Thoracic aorta (tissue), 2 donors: Measurements from ENCODE around the gene KIR3DL2. TPM values are rescaled to one million over a fixed set of nuclear protein-coding genes. Genes with fewer than 3 reads are reported as not detected.

Source experiments
- ATAC-seq: fragments of 150-250 bp; one replicate; pipeline ENCODE4 v1.8.0; 2017; ENCODE audit warnings: low read depth; ENCODE audit not compliant: insufficient number of reproducible peaks, low FRiP score
- DNase-seq: peaks from one replicate; pipeline ENCODE4 v3.0.0-alpha.2; 2020; ENCODE audit warnings: low spot score
- H3K27ac ChIP-seq, 2 donors: fragments of 200-600 bp; sonication (generic); 1 replicate in 1 of 2; 2 replicates in 1 of 2; pipeline ENCODE4 v1.5.1; 2016; ENCODE audit warnings: mild to moderate bottlenecking in 2 of 2, moderate library complexity in 2 of 2
- H3K27me3 ChIP-seq: fragments of 200-600 bp; sonication (generic); replicated peaks from 2 replicates; pipeline ENCODE4 v1.6.0; 2016; ENCODE audit warnings: mild to moderate bottlenecking; ENCODE audit not compliant: insufficient read depth
- H3K36me3 ChIP-seq: fragments of 200-600 bp; sonication (generic); one replicate; pipeline ENCODE4 v1.5.1; 2016
- H3K4me1 ChIP-seq, 2 donors: fragments of 200-600 bp; sonication (generic); 1 replicate in 1 of 2; 2 replicates in 1 of 2; pipeline versions ENCODE4 v1.5.1 to v1.6.0; 2016; ENCODE audit warnings: low read depth in 2 of 2, mild to moderate bottlenecking in 1 of 2; ENCODE audit not compliant: control insufficient read depth in 1 of 2
- H3K4me3 ChIP-seq: fragments of 200-600 bp; sonication (generic); 2 replicates; pipeline ENCODE4 v1.5.1; 2016; ENCODE audit warnings: mild to moderate bottlenecking
- H3K9me3 ChIP-seq: fragments of 200-600 bp; sonication (generic); 2 replicates; pipeline ENCODE4 v1.5.1; 2016
- total RNA-seq, 2 donors: library from RNA; depleted of rRNA; stranded (reverse); fragments of >200 nt; gene quantifications; one replicate each; pipeline versions ENCODE4 v1.1.0 to v1.2.3, GENCODE V29; 2016
- TF ChIP-seq, protein P1 (sequence below): fragments of 200-600 bp; sonication (generic); IDR thresholded peaks from one replicate; pipeline ENCODE4 v1.5.1; 2019; ENCODE audit warnings: antibody characterized with exemption

Gene KIR3DL2
- total RNA-seq, 2 donors from 2014 or later, result not detected

DNA sequence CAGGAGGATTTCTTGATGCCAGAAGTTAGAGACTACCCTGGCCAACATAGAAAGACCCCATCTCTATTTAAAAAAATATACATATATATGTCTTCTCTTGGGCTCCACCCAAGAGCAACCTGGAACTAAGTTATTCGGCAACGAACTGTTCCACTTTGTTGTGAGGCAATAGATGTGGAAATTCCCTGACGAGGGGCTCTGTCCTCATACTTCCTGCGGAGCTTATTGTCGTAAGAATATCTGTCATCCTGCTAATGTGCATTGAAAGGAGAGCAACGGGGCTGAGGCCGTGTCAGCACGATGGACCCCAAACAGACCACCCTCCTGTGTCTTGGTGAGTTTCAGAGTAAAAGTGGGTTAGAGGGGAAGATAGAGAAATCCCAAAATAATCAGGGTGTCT, 23.7 kb downstream of the KIR3DL2 start, which contains the start of gene FCAR:
FCAR (plus strand) TSS at position 246 of the 400 bp plus-strand sequence; CDS start at position 301, 55 bp downstream.
- H3K36me3 ChIP-seq, result no peaks in the 10 kb centered on the region
- ATAC-seq, result no peak
- DNase-seq, result no peak
- H3K9me3 ChIP-seq, result no peaks in the 10 kb centered on the region
- H3K4me3 ChIP-seq, result no peak within 1 kb of the TSS
- H3K27ac ChIP-seq, result no peak within 1 kb of the TSS
- TF ChIP-seq, protein P1, sequence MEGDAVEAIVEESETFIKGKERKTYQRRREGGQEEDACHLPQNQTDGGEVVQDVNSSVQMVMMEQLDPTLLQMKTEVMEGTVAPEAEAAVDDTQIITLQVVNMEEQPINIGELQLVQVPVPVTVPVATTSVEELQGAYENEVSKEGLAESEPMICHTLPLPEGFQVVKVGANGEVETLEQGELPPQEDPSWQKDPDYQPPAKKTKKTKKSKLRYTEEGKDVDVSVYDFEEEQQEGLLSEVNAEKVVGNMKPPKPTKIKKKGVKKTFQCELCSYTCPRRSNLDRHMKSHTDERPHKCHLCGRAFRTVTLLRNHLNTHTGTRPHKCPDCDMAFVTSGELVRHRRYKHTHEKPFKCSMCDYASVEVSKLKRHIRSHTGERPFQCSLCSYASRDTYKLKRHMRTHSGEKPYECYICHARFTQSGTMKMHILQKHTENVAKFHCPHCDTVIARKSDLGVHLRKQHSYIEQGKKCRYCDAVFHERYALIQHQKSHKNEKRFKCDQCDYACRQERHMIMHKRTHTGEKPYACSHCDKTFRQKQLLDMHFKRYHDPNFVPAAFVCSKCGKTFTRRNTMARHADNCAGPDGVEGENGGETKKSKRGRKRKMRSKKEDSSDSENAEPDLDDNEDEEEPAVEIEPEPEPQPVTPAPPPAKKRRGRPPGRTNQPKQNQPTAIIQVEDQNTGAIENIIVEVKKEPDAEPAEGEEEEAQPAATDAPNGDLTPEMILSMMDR, result no peak
- H3K27me3 ChIP-seq, result no peaks in the 10 kb centered on the region
- no peaks in the 10 kb centered on the region for H3K4me1 ChIP-seq

DNA sequence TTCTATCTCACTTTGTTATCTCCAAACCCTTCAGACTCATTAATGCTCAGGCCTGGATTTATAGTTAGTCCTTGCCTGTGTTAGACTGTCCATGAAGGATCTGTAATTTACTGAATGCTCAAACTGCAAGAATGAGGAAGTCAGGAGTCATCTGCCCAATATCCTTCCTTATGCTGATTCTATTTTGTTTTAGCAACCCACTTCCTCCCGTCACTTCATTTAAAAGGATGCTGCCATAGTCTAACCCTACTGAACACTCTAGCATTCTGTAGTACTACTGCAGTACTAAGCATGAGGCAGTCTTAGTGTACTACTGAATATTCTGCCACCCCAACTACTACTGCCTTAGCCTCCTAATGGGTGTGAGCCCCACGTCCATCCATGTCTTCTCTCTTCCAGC, 25.3 kb downstream of the KIR3DL2 start:
- Histone ChIP-seq H3K9me3 (no peaks in the 10 kb centered on the region), H3K4me3 (no peak overlapping the region), H3K27ac (no peak overlapping the region), H3K4me1 (no peaks in the 10 kb centered on the region), H3K27me3 (no peaks in the 10 kb centered on the region), H3K36me3 (no peaks in the 10 kb centered on the region)
- no peak for DNase-seq
- TF ChIP-seq, protein P1, result no peak
- ATAC-seq, result no peak

DNA sequence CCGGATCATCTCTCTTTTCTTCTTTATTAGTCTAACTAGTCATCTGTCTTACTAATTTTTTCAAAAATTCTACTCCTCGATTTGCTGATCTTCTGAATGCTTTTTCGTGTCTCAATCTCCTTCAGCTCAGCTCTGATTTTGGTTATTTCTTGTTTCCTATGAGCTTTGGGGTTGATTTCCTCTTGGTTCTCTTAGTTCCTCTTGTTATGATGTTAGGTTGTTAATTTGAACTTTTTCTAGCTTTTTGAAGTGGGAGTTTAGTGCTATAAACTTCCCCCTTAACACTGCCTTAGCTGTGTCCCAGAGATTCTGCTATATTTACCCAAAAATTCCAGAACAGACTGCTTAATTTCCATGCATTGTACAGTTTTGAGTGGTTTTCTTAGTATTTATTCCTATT, 27.2 kb downstream of the KIR3DL2 start:
- Histone ChIP-seq H3K4me1 (no peaks in the 10 kb centered on the region), H3K4me3 (no peak overlapping the region), H3K9me3 (no peaks in the 10 kb centered on the region), H3K27me3 (no peaks in the 10 kb centered on the region), H3K36me3 (no peaks in the 10 kb centered on the region), H3K27ac (no peak overlapping the region)
- ATAC-seq, result no peak
- DNase-seq, result no peak
- TF ChIP-seq, protein P1, result no peak

DNA sequence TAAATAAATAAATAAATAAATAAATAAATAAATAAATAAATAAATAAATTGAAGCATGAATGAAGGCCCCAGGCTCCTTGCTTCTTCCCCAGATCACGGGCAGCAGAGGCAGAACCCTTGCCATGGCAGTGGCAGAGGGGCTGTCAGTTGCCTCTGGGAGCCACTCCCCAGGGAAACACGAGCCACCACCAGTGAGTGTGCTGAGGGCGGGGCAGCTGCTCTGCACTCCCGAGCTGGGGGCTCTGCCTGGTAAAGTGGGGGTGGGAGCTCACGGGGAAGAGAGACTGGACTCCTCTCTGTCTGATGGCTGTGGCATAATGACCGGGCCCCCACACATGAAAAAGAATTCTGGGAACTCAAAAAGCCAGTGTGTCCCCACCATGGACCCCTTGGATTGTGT, 31.6 kb downstream of the KIR3DL2 start:
- Histone ChIP-seq H3K9me3 (no peaks in the 10 kb centered on the region), H3K36me3 (no peaks in the 10 kb centered on the region), H3K4me1 (no peaks in the 10 kb centered on the region), H3K27me3 (no peaks in the 10 kb centered on the region), H3K27ac (no peak overlapping the region), H3K4me3 (no peak overlapping the region)
- TF ChIP-seq, protein P1, result no peak
- ATAC-seq (no peak), DNase-seq (no peak)

DNA sequence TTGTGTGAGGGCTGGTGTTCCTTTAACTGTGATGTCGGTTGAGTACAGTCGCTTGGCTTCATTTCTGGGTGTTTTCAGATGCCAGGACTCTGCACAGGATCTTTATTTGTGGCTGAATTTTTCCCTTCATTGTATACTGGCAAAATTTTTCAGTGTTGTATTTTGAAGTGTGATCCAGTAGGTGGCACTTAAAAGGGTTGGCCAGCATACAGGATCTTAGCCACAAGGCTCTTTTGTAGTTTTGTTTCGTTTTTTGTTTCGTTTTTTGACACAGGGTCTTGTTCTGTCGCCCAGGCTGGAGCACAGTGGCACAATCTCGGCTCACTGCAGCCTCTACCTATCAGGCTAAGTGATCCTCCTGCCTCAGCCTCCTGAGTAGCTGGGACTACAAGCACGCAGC, 32.5 kb downstream of the KIR3DL2 start:
- Histone ChIP-seq H3K27me3 (no peaks in the 10 kb centered on the region), H3K4me3 (no peak overlapping the region), H3K9me3 (no peaks in the 10 kb centered on the region), H3K27ac (no peak overlapping the region), H3K36me3 (no peaks in the 10 kb centered on the region), H3K4me1 (no peaks in the 10 kb centered on the region)
- TF ChIP-seq, protein P1, result no peak
- ATAC-seq (no peak), DNase-seq (no peak)
